Fibroblast of peridontal ligament (primary cell): ENCODE results near the gene PDZD4.

Experiments
- DNase-seq: peaks from one replicate; pipeline ENCODE4 v3.0.0-alpha.2; 2010; ENCODE audit errors: extremely low read depth

Gene PDZD4

DNA sequence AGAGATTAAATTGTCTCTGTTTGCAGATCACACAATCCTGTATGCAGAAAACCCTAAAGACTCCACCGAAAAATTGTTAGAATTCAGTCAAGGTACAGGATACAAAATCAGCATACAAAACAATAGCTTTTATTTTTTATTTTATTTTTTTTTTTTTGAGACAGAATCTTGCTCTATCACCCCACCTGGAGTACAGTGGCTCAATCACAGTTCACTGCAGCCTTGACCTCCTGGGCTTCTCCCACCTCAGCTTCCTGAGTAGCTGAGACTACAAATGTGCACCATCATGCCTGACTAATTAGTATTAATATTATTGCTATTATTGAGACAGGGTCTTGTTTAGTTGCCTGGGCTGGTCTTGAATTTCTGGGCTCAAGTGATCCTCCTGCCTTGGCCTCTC lies 75.2 kb downstream of the PDZD4 start:
- no peak for DNase-seq
